Retinal pigment epithelial cell (primary cell): ENCODE measurements around the gene MAD2L2.

Experiments used
- DNase-seq: peaks from one replicate; pipeline ENCODE4 v3.0.0-alpha.2; 2010; ENCODE audit warnings: low read depth
- H3K4me3 ChIP-seq: 2 replicates; pipeline ENCODE4 v1.5.1; 2011; ENCODE audit warnings: mild to moderate bottlenecking, low read length, control low read depth, moderate library complexity
- TF ChIP-seq, protein P1 (sequence below): conservative IDR thresholded peaks from 2 replicates; pipeline ENCODE4 v1.5.1; 2011; ENCODE audit warnings: low read depth, low read length, control low read depth, inconsistent platforms

The MAD2L2 gene

DNA sequence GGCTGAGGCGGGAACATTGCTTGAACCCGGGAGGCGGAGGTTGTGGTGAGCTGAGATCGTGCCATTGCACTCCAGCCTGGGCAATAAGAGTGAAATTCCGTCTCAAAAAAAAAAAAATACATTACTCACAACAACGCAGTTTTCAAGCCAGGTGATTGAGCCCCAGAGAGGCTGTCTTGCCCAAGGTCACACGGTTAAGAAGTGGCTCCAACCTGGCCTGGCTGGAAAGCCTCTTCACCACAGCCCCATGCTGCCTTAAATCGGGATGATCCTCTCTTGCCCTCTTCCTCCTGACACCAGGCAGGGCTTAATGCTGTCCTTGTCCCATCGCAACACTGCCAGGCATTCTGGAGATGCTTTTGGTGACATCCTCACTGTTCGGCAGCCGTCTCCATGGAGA, 32.1 kb upstream of the MAD2L2 start:
- no peak for DNase-seq
- TF ChIP-seq, protein P1, sequence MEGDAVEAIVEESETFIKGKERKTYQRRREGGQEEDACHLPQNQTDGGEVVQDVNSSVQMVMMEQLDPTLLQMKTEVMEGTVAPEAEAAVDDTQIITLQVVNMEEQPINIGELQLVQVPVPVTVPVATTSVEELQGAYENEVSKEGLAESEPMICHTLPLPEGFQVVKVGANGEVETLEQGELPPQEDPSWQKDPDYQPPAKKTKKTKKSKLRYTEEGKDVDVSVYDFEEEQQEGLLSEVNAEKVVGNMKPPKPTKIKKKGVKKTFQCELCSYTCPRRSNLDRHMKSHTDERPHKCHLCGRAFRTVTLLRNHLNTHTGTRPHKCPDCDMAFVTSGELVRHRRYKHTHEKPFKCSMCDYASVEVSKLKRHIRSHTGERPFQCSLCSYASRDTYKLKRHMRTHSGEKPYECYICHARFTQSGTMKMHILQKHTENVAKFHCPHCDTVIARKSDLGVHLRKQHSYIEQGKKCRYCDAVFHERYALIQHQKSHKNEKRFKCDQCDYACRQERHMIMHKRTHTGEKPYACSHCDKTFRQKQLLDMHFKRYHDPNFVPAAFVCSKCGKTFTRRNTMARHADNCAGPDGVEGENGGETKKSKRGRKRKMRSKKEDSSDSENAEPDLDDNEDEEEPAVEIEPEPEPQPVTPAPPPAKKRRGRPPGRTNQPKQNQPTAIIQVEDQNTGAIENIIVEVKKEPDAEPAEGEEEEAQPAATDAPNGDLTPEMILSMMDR = no peak
- no peak overlapping the region for H3K4me3 ChIP-seq

DNA sequence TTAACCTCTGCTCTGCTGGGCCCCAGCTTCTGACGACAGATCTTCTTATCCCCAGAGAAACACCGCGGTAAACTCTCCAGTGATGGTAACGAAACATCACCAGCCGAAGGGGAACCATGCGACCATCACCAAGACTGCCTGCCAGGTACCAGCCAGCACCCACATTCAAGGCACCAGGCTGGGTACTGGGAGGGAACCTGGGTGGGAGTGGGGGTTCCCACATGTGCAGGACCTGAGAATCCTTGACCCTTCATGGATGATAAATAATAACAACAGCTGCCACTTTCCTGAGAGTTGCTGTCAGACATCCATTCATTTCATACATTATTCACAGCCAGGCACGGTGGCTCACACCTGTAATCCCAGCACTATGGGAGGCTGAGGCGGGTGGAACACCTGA, 31.3 kb upstream of the MAD2L2 start:
- TF ChIP-seq, protein P1 = no peak
- no peak for DNase-seq
- no peak overlapping the region for H3K4me3 ChIP-seq

DNA sequence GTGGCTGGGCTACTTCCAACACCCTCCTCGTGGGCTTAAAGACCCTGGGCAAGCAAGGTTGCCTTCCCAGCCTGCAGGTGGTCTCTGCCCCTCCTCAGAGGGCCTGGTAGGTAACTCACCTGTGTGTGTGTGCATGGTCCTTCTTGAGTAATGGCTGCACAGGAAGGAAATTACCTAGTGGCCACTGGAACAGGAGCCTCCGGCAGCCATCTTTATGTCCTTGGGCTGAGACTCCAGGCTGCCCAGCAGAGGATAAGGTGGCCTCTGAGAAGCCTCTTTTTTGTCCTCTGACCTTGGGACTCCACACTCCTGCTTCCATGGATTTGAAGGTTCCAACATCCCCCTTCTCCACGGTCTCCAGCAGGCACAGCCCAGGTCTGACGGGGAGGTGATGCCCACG, 30.5 kb upstream of the MAD2L2 start:
- TF ChIP-seq, protein P1 = no peak
- no peak overlapping the region for H3K4me3 ChIP-seq
- DNase-seq = no peak

DNA sequence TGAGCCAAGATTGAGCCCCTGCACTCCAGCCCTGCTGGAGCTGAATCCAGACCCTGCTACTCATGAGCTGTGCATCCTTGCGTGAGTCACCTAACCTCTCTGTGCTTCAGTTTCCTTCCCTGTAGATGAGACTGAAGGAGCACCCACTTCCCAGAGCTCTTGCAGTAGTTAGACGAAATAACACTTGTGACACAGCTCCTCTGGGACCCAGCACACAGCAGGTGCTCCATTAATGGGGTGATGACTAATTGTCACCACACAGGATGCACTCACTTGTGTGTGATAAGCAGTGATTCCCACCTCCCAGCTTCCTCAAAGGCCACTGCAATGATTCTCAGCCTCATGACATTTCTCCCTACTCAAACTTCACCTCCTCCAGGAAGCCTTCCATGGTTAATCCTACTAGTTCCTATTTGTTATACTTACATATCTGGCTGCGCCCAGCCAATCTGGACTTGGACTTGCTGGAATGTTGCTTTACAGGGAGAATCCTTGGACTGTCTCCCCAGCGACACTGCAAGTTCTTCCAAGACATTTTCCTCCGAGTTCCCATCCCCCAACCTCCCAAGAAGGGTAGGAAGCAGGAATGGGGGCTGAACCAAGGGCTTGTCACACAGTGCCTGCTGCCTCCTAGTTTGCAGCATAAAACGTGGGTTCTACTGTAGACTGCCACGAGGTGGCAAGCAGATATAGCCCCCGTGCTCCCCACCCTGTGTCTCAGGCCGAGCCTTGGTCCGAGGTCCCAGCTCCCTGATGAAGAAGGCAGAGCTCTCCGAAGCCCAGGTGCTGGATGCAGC, 27.8 kb upstream of the MAD2L2 start:
- no peak for DNase-seq
- TF ChIP-seq, protein P1 = no peak
- H3K4me3 ChIP-seq = no peak overlapping the region

DNA sequence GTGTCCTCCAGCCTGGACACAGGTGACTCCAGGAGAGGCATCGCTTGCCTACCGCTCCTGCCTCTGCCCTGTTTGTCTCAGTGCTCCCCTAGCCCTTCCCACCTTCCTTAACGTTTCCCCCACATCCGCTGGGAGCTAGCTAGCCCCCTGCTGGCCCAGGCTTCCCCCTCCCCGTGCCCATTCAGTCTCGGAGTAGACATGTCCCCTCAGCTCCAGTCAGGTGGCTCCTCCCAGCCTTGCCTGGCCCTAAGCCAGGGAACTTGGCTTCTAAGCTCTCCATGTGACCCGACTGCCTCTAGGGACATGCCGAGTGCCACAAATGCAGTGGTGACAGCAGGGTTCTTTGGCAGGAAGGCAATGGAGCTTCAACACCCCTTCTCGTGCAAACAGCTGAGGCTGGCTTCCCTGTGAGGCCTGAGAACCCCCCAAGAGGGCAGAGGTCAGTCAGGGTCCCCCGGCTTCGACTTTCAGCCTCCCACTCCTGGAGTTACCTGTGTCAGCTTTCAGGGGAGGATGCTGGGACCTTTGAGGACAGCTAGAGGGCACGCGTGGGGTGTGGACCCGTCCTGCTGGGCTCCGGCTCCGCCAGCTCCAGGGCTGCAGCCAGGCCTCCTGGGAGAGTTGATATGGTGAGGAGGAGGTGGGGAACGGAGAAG, 26.8 kb upstream of the MAD2L2 start:
- TF ChIP-seq, protein P1 = no peak
- no peak overlapping the region for H3K4me3 ChIP-seq
- no peak for DNase-seq

DNA sequence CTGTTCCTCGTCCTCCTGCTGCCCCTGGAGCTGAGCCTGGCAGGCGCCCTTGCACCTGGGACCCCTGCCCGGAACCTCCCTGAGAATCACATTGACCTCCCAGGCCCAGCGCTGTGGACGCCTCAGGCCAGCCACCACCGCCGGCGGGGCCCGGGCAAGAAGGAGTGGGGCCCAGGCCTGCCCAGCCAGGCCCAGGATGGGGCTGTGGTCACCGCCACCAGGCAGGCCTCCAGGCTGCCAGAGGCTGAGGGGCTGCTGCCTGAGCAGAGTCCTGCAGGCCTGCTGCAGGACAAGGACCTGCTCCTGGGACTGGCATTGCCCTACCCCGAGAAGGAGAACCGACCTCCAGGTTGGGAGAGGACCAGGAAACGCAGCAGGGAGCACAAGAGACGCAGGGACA, 25.3 kb upstream of the MAD2L2 start:
- no peak overlapping the region for H3K4me3 ChIP-seq
- TF ChIP-seq, protein P1 = no peak
- DNase-seq = no peak

DNA sequence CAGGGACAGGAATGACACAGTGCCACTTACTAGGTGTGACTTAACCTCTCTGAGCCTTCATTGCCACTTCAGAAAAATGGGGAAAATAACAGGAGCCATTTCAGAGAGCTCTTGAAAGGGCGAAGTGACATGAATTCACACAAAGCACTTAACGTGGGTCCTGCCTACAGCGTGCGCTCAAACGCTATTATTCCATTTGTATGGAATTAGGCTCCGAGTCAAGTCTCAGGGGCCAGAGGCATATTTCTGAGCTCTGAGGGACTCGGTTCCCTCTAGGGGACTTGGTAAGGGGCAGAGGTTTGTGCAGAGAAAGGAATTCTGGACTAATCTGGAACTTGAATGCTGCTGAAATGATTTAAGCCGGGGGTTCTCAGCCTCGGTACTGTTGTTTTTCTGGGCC, 24.6 kb upstream of the MAD2L2 start:
- TF ChIP-seq, protein P1 = no peak
- H3K4me3 ChIP-seq = no peak overlapping the region
- no peak for DNase-seq
